Vagina (tissue), 2 donors: ENCODE measurements around the gene DFFB.

Experiments
- POLR2A ChIP-seq, 2 donors: fragments of 450-650 bp; IDR thresholded peaks; one replicate each; pipeline ENCODE4 v1.6.1; 2017; ENCODE audit warnings: antibody characterized with exemption in 2 of 2, mild to moderate bottlenecking in 2 of 2, moderate library complexity in 2 of 2
- POLR2AphosphoS5 ChIP-seq, 2 donors: sonication (generic); formaldehyde crosslinking; IDR thresholded peaks; one replicate each; pipeline ENCODE4 v1.9.0; 2017; ENCODE audit warnings: antibody characterized with exemption in 2 of 2, mild to moderate bottlenecking in 2 of 2, low read depth in 1 of 2; ENCODE audit not compliant: insufficient read depth in 1 of 2
- TF ChIP-seq, protein P1 (sequence below), 3 experiments: fragments of 450-650 bp in 2 of 3; fragments of 200-600 bp in 1 of 3; sonication (generic) in 1 of 3; IDR thresholded peaks; one replicate each; pipeline ENCODE4 v1.5.1; 2017 to 2019; ENCODE audit warnings: antibody characterized with exemption in 3 of 3, mild to moderate bottlenecking in 2 of 3, moderate library complexity in 2 of 3

DNA sequence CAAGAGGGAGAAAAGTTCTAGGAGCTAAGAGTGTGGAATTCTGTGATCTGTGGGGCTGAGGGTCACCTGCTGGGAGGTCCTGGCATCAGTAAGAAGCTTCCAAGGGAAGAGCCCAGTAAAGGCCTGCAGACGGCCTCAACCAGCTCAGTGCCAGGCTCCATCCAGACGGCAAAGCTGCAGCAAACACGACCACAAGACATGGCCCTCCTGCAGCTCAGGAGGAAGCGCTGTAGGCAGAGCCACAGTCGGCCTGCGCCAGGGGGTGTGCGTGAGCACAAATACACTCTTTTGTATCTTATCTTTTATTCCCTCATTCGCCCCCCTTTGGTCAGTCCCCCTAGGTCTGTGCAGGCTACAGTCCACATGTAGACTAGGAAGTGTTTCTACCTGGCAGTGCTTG is 29.4 kb downstream of the DFFB start:
- TF ChIP-seq POLR2A (IDR thresholded peaks at IDR 0.05) (no peak), POLR2AphosphoS5 (IDR thresholded peaks at IDR 0.05; ENCODE audit: insufficient read depth in 1 of 2, low read depth in 1 of 2) (no peak)
- TF ChIP-seq, protein P1, sequence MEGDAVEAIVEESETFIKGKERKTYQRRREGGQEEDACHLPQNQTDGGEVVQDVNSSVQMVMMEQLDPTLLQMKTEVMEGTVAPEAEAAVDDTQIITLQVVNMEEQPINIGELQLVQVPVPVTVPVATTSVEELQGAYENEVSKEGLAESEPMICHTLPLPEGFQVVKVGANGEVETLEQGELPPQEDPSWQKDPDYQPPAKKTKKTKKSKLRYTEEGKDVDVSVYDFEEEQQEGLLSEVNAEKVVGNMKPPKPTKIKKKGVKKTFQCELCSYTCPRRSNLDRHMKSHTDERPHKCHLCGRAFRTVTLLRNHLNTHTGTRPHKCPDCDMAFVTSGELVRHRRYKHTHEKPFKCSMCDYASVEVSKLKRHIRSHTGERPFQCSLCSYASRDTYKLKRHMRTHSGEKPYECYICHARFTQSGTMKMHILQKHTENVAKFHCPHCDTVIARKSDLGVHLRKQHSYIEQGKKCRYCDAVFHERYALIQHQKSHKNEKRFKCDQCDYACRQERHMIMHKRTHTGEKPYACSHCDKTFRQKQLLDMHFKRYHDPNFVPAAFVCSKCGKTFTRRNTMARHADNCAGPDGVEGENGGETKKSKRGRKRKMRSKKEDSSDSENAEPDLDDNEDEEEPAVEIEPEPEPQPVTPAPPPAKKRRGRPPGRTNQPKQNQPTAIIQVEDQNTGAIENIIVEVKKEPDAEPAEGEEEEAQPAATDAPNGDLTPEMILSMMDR (IDR thresholded peaks at IDR 0.05) = no peak
